IPS DF 4.7 (cell line): Measurements from ENCODE around the gene CACNA1F.
"Not testable (repeated sequence)": the region's sequence is repeated elsewhere in the genome, so short reads cannot be mapped to it uniquely, and the experiment has no call there.

Experiments used
- DNase-seq: peaks from one replicate; pipeline ENCODE4 v3.0.0-alpha.2; 2013; ENCODE audit warnings: low spot score; ENCODE audit errors: extremely low read depth

Gene CACNA1F

DNA sequence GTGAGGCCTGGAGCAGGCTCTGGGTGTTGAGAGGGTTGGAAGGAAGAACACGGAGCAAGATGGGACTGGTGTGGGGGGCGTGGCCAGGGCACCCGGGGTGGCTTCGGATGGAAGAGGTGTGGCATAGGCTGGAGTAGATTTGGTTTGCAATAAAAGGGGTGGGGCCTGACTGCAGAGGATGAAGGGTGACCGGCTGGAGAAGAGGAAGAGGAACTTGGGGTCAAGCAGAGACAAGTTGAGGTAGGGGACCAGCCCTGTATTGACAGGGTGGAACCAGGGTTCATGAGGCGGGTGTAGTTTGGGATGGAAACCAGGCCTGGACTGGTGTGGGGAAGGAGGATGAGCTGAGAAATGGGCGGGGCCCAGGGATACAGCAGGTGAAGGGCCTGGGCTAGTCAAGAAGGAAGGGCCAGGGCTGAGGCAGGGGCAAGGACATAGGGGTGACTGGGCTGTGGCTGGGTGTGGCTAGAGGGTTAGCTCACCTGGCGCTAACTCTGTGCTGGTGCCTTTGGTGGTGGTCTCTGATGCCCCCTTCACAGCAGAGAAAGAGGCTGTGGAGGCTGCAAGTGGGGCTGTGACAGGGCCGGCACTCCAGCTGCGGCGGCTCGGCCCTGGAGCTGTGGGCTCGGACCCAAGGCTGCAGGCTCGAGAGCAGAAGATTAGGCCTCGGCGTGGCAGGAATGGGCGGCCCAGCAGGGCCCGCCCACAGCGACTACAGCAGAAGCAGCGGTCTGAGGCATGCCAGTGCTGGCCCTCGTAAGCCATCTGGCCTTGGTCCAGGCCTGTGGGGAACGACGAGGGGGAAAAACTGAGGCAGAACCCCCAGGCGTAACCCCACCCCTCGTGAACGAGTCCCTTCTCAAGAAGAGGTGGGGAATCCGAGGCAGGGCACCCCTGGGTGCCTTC is 56.5 kb downstream of the CACNA1F start:
- no peak for DNase-seq

DNA sequence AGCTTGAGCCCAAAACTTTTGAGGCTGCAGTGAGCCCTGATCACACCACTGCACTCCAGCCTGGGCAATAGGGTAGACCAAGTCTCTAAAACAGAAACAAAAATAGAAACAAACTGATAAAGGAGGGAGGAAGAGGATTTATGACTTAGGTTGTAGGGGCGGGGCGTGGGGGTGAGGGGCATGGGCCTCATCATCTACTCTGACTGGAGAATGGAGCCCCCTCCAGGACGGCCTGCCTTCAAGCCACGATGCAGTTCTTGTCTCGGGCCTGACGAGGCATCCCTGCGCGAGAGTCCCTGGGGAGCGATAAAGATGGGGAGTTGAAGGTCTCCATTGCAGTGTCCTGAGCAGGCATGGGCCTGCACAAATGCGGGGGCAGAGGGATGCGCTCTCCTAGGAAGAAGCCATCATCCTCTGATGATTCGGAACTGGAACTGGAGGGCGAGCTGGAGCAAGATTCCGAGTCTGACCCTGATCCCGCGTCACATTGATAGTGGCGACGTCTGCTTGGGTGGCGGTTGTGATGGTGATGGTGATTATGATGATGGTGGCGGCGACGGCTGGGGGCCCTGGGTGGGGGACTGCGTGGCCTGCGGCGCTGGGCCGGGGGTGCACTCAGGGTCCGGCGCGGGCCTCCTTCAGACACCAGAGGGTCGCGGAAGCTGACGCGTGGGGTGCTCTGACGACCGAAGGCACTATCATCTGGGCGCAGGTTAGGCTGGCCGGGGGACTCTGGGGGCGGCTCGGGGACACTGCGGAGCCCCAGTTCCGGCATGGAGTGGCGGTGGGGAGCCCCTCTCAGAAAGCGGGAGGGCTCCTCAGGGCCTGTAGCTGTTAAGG is 57.5 kb downstream of the CACNA1F start:
- no peak for DNase-seq

DNA sequence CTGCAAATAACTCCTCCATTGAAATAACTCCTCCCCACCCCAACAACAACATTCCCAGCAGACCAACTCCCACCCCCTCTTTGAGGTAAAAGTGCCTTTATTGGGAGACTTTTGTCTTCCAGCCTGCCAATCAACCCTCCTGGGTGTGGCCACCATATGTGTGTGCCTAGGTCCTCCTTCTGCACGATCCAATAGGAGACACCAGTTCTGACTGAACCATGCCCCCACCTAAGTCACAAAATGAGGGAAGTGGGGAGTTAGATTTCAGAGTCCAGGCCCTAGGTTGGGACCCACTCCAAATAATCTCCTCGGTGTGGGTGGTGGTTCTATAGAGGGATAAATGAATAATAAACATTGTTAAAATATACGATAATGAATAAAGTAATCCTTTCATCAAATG is 58.4 kb downstream of the CACNA1F start:
- DNase-seq, result no peak

DNA sequence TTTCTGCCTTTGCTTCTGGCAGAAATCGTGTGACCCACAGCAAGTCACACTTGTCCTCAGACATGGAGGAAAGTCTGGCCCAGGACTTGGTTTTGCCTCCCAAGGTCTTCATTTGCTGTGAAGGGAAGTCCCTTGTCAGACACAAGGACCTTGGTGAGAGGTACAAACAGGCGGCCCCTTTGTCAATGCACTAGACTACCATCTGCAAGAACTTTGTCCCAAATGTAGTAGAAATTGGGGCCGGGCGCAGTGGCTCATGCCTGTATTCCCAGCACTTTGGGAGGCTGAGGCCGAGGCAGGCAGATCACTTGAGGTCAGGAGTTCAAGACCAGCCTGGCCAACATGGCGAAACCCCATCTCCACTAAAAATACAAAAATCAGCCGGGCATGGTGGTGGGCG is 59.6 kb downstream of the CACNA1F start:
- not testable (repeated sequence) for DNase-seq

DNA sequence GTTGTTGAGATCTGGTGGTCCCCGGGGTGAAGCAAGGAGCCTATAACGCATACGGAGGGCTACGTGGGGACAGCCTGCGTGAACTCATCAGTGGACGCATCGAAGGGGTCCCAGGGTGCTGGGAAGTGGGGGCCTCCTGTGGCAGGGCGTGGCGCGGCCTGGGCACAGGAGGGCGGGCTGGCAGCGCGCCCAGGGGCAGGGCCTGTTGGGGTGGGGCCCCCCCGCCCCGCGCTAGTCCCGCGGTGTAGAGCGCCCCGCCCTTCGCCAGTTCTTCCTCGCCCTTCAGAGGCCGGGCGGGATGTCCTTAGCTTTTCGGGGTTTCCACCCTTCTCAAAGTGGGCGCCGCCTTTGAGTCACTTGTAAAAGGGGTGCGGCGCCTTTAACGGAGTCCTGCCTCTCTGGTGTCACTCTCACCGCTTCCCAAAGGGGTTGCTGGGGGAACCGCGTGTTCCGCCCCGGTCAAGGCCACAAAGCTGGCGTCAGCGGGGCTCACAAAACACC is 60.8 kb downstream of the CACNA1F start:
- DNase-seq, result no peak

DNA sequence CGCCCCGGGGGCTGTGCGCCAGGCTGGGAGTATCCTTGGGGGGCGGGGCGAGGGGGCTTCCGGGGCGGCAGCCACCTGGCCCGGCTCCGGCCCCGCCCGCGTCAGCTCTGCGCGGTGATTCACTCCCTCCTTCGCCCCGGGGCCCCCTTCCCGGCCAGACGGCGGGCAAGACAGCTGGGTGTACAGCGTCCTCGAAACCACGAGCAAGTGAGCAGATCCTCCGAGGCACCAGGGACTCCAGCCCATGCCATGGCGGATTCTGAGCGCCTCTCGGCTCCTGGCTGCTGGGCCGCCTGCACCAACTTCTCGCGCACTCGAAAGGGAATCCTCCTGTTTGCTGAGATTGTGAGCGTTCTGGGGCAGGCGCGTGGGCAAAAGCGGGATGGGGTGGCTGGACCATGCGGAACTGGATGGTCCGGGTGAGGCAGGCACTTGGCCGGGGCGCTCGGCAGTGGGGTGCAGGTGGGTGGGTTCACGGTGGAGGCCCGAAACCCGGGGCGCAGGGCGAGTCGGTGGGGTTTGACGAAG is 61.3 kb downstream of the CACNA1F start, which contains the start of gene PLP2:
Gene PLP2 (plus strand): TSS at position 147 of the 528 bp plus-strand sequence. CDS start 103 bp downstream, at position 250.
- no peak for DNase-seq

DNA sequence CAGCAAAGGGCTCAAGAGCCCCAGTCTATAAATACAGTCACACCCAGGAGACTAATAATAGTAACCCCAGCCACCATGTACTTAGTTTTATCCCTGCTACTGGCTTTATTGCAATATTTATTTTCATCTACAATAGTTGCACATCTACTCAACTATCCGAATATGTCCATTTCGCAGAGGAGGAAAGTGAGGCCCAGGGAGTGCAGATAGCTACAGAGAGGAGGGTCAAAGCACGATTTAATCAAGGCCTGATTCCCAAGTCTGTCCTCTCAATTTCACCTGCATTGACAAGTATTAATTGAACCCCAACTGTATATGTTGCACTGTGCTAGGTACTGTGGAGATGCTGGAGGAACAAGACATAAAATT is 65.4 kb downstream of the CACNA1F start:
- DNase-seq, result no peak

DNA sequence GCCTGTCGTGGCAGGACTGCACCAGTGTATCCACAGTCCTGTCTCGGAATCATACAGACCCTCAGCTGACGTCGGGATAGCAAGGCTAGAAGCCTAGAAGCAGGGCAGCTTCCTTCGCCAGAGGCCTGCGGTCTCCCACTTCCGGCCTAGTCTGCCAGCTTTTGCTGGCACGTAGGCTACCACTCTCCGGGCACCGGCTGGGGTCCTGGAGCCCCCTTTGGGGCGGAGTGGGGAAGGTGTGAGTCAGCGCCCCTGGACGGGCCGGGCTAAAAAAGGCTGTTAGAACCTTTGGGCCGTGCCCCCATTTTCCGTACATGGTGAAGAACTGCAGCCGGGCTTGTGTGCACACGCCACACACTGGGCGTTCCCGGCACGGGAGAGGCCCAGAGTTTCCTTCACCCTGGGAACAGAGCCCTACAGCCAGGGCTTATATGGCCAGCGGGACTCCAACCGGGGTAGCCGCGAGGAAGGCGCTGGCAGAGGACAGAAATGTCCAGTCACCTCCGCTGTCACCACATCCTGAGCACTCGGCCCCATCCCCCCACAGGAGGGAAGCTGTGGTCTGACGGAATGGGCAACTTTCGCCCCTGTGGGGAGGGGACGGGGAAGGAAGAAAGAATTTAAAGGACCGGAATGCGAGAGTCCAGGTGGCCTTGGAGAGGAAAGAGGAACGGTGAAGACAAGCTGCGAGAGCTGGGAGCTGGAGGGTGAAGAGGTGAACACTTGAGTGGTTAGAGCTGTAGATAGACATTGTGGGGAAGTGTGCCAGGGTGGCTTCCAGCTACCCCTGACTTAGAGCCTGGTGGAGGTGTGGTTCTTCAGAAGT is 66.0 kb downstream of the CACNA1F start:
- no peak for DNase-seq

DNA sequence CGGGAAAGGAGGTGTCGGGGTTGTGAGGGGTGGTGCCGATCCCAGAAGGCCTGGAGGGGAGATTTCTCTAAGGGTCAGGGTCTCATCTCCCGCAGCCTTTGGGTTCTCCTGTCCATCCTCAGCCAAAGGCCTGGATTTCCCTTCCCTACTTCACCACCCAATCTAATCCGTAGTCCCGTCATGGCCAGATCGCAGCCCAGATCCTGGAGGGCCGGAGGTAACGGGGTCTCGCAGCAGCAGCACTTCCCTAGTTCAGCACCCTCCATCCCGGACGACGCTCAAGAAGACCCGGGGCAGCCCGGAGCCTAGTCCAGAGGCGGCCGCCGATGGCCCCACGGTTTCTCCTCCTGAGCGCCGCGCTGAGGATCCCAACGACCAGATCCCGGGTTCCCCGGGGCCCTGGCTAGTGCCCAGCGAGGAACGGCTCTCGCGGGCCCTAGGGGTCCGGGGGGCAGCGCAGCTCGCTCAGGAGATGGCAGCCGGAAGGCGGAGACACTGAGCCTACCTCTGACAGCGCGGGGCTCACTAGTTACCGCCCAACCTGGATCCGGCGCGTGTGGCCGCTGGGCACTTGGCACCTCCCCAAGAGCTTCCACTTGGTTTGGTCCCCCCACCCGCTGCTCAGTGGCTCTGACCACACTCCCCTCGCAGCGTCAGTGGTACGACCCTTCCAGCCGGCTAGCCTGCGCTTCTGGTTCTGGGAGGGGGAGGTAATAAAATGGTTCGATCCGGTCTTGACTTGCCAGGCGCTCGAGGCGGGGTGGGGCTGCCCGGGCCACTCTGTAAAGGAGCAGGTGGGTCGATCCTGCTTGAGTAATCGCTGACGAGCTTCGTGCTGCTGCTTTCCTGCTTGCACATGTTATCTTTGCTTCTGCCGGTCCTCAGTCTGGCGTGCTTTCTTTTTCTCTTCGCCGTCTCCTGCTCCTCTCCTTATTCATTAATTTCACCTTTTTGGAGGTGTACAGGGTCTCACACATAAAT is 66.9 kb downstream of the CACNA1F start:
- DNase-seq, result no peak

DNA sequence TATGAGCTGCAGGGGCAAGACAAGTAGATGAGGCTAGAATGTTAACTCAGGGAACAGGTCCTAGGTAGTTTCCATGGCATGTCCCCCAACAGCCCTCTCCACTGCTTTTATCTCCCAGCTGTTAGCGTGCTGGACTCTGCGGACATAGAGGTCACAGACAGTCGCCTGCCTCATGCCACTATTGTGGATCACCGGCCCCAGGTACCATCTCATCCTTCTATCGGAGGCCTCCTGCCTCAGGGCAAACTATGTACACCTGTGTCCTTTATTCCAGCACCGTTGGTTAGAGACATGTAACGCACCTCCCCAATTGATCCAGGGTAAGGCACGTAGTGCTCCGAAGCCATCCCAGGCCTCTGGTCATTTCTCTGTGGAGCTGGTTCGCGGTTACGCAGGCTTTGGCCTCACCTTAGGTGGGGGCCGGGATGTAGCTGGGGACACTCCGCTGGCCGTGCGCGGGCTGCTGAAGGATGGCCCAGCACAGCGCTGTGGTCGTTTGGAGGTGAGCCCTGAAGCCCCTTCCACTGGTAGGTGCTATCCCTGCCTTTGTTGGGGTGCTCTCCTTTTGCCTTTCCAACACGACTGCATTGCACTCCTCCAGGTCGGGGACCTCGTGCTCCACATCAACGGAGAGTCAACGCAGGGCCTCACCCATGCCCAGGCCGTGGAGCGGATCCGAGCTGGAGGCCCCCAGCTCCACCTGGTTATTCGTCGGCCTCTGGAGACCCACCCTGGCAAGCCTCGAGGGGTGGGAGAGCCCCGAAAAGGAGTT is 68.4 kb downstream of the CACNA1F start:
- no peak for DNase-seq

DNA sequence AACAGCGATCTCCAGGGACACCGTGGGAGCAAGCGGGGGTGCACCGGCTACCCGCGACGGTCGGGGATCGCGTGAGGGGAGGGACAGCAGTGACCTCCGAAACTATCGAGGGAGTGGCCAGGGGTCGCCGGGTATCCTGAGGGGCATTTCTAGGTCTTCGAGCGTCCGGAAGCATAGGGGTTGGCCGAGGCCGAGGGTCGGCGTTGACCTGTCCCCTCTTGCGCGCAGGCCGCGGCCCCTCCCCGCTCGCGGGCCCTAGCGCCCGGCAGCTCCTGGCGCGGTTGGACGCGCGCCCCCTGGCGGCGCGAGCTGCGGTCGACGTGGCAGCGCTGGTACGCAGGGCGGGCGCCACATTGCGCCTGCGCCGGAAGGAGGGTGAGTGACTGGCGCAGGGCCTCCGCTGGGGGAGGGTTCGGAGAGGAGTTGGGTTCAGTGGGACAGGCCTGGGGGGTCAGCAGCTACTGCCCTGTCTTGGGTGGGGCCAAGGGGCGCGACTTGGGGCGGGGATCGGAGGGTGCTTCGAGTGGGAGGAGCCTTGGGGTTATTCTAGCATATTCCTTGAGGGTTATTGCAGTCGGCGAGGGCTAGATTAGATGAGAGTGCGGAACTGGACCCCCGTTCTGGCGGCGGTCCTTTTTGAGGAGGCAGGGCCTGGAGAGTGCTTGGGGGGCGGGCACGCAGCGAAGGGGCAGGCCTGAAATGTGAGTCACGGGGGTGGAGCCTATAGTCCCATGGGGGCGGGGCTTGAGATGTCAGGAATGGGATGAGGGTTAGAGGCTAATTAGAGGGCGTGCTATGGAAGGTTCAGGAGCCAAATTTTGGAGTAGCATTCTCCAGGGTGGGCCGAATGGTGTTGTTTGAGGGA is 69.4 kb downstream of the CACNA1F start:
- DNase-seq, result no peak

DNA sequence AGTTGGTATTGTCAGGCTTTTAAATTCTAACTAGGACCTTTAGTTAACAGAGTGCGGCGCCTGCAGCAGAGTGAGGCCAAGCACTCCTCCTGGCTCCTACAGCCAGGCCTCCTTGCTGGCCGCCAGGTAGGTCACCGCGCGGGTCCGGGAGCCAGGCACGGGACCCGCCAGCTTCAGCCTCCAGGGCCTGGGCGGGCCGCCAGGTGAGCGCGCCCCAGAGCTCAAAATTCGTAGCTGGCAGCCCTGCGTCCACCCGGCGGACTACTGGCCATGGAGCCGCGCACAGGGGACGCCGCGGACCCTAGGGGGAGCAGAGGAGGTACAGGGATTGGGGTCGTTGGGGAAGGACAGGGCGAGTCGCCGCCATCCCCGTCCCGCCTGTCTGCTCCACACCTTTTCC is 70.5 kb downstream of the CACNA1F start, which contains the start of gene MAGIX:
Gene MAGIX (plus strand): TSS at position 139 of the 400 bp plus-strand sequence. CDS start 132 bp downstream, at position 271.
- DNase-seq, result no peak

DNA sequence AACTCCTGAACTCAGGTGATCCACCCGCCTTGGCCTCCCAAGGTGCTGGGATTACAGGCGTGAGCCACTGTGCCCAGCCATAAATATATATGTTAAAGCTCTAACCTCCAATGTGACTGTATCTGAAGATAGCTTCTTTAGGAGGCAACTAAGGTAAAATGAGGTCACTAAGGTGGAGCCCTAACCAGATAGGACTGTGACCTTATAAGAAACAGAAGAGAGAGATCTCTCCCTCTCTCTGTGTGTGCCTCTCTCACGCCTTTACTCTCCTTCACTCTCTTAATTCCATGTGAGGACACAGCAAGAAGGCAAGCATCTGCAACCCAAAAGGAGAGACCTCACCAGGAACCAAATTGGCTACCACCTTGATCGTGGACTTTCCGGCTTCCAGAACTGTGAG is 71.5 kb downstream of the CACNA1F start:
- DNase-seq, result no peak

DNA sequence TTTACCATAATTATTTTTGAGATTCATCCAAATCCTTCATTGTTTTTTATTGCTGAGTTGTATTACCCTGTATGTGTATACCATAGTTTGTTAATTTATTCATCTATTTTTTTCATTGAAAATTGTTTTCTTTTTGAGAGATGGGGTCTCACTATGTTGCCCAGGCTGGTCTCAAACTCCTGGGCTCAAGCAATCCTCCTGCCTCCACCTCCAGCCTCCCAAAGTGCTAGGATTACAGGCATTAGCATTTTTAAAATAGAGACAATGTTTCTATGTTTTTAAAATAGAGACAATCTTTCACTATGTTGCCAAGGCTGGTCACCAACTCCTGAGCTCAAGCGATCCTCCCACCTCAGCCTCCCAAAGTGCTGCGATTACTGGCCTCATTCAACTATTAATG is 72.2 kb downstream of the CACNA1F start:
- DNase-seq, result no peak

DNA sequence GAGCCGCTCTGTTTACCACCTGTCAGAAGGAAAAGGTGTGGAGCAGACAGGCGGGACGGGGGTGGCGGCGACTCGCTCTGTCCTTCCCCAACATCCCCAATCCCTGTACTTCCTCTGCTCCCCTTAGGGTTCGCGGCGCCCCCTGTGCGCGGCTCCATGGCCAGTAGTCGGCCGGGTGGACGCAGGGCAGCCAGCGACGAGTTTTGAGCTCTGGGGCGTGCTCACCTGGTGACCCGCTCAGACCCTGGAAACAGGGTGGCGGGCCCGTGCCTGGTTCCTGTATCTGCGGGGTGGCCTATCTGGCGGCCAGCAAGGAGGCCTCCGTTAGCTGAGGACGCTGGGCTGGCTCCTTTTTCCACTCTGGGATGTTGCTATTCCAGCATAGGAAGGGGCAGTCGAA is 75.9 kb downstream of the CACNA1F start:
- no peak for DNase-seq

DNA sequence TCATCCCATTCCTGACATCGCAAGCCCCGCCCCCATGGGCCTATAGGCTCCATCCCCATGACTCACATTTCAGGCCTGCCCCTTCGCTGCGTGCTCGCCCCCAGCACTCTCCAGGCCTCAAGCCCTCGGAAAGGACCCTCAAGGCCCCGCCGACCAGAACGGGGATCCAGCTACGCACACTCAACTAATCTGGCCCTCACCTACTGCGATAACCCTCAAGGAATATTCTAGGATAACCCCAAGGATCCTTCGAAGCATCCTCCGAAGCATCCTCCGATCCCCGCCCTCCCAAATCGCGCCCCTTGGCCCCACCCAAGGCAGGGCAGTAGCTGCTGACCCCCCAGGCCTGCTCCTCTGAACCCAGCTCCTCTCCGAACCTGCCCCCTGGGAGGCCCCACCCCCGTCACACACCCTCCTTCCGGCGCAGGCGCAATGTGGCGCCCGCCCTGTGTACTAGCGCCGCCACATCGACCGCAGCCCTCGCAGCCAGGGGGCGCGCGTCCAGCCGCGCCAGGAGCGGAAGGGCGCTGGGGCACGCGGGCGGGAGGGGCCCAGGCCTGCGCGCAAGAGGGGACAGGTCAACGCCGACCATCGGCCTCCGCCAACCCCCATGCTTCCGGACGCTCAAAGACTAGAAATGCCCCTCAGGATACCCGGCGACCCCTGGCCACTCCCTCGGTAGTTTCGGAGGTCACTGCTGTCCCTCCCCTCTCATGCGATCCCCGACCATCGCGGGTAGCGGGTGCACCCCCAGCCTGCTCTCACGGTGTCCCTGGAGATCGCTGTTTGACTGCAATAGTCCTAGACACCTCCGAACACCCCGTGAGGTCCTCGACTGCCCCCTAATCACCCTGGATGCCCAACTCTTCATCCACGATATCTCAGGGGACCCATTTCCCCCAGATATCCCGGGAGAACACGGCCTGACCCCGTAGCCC is 77.0 kb downstream of the CACNA1F start:
- DNase-seq, result no peak
